Activated CD8-positive, alpha-beta T cell treated with anti-CD3 and anti-CD28 coated beads, Interleukin-2, amount 10 ng/mL, durations not matched to agents 7 days and 5 days (primary cell): ENCODE measurements around the gene NPFFR2. TPM values are rescaled to one million over a fixed set of nuclear protein-coding genes. Genes with fewer than 3 reads are reported as not detected.
"Not testable (repeated sequence)": the region's sequence is repeated elsewhere in the genome, so short reads cannot be mapped to it uniquely, and the experiment has no call there.

Experiments
- ATAC-seq: fragments of 150-1000 bp; cut with Tn5 transposase; one replicate; pipeline ENCODE4 v1.10.0; 2021; ENCODE audit warnings: moderate library complexity
- CTCF ChIA-PET: fragments of 350-600 bp; sonication (Branson Sonifier 250); formaldehyde crosslinking; loops from one replicate; lab custom pipeline; 2021; ENCODE audit warnings: antibody characterized with exemption; lab: Charles Lee
- POLR2A ChIA-PET: fragments of 350-600 bp; sonication (Branson Sonifier 250); formaldehyde crosslinking; loops from one replicate; lab custom pipeline; 2021; ENCODE audit warnings: antibody characterized with exemption; lab: Charles Lee
- DNase-seq: peaks from one replicate; pipeline ENCODE4 v3.0.0-alpha.2; 2020
- H3K27ac Mint-ChIP-seq: one replicate; pipeline ENCODE4 v1.8.0; 2021; ENCODE audit warnings: mild to moderate bottlenecking, mixed read lengths
- H3K27me3 Mint-ChIP-seq: one replicate; pipeline ENCODE4 v1.8.0; 2021; ENCODE audit warnings: low read depth, mixed read lengths
- H3K36me3 Mint-ChIP-seq: one replicate; pipeline ENCODE4 v1.8.0; 2021; ENCODE audit warnings: low read depth, mixed read lengths
- H3K4me1 Mint-ChIP-seq: one replicate; pipeline ENCODE4 v1.8.0; 2021; ENCODE audit warnings: low read depth, mixed read lengths
- H3K4me3 Mint-ChIP-seq: one replicate; pipeline ENCODE4 v1.8.0; 2021; ENCODE audit warnings: mild to moderate bottlenecking, mixed read lengths
- H3K9me3 Mint-ChIP-seq: one replicate; pipeline ENCODE4 v1.8.0; 2022; ENCODE audit warnings: mixed read lengths; ENCODE audit not compliant: insufficient read depth
- total RNA-seq, 2 experiments: library from RNA; stranded (reverse); gene quantifications; one replicate each; pipeline ENCODE4 v1.2.3, GENCODE V29; 2021

NPFFR2 gene
- total RNA-seq, 2 experiments from 2014 or later, result not detected

- H3K4me1 Mint-ChIP-seq, result no peaks in the 10 kb centered on the region
- no peaks in the 10 kb centered on the region for H3K36me3 Mint-ChIP-seq
- ChIA-PET POLR2A (no interaction called here), CTCF (no interaction called here)
- no peaks in the 10 kb centered on the region for H3K27me3 Mint-ChIP-seq
- no peak for DNase-seq
- ATAC-seq, result no peak
- H3K9me3 Mint-ChIP-seq, result no peaks in the 10 kb centered on the region
- H3K27ac Mint-ChIP-seq, result no peak overlapping the region
- H3K4me3 Mint-ChIP-seq, result no peak overlapping the region
These were observed 42.0 kb downstream of the NPFFR2 start for GRCh38 chr4:72073816-72074215.

GRCh38 chr4:72076562-72076961 is 44.8 kb downstream of the NPFFR2 start:
- Mint-ChIP-seq H3K4me3 (no peak overlapping the region), H3K36me3 (no peaks in the 10 kb centered on the region), H3K9me3 (no peaks in the 10 kb centered on the region), H3K4me1 (no peaks in the 10 kb centered on the region), H3K27ac (no peak overlapping the region), H3K27me3 (no peaks in the 10 kb centered on the region)
- no peak for ATAC-seq
- no peak for DNase-seq
- ChIA-PET CTCF (no interaction called here), POLR2A (no interaction called here)

GRCh38 chr4:72077346-72077745 is 45.5 kb downstream of the NPFFR2 start:
- Mint-ChIP-seq H3K27me3 (no peaks in the 10 kb centered on the region), H3K36me3 (no peaks in the 10 kb centered on the region), H3K27ac (no peak overlapping the region), H3K9me3 (no peaks in the 10 kb centered on the region), H3K4me3 (no peak overlapping the region), H3K4me1 (no peaks in the 10 kb centered on the region)
- DNase-seq (no peak), ATAC-seq (no peak)
- ChIA-PET CTCF (no interaction called here), POLR2A (no interaction called here)

- no peaks in the 10 kb centered on the region for H3K36me3 Mint-ChIP-seq
- no peaks in the 10 kb centered on the region for H3K4me1 Mint-ChIP-seq
- H3K9me3 Mint-ChIP-seq, result no peaks in the 10 kb centered on the region
- ATAC-seq, result no peak
- H3K4me3 Mint-ChIP-seq, result no peak overlapping the region
- CTCF ChIA-PET, result no interaction called here
- H3K27me3 Mint-ChIP-seq, result no peaks in the 10 kb centered on the region
- DNase-seq, result no peak
- no peak overlapping the region for H3K27ac Mint-ChIP-seq
- POLR2A ChIA-PET, result interaction anchor here (0.8 kb wide), 1 partner anchor 125 kb away, joined by 3 read pairs; no protein-coding TSS in a partner anchor
These were observed 52.8 kb downstream of the NPFFR2 start for GRCh38 chr4:72084587-72085011.

GRCh38 chr4:72090606-72091005 is 58.8 kb downstream of the NPFFR2 start:
- ATAC-seq, H3K27me3 Mint-ChIP-seq, H3K36me3 Mint-ChIP-seq, H3K9me3 Mint-ChIP-seq, CTCF ChIA-PET, H3K27ac Mint-ChIP-seq, DNase-seq, H3K4me1 Mint-ChIP-seq, POLR2A ChIA-PET, H3K4me3 Mint-ChIP-seq: not testable (repeated sequence)

- Mint-ChIP-seq H3K36me3 (no peaks in the 10 kb centered on the region), H3K27ac (no peak overlapping the region), H3K4me3 (no peak overlapping the region), H3K27me3 (no peaks in the 10 kb centered on the region), H3K9me3 (no peaks in the 10 kb centered on the region), H3K4me1 (no peaks in the 10 kb centered on the region)
- POLR2A ChIA-PET, result no interaction called here
- DNase-seq (no peak), ATAC-seq (no peak)
- CTCF ChIA-PET, result no interaction called here
These were observed 62.4 kb downstream of the NPFFR2 start for GRCh38 chr4:72094059-72094797.

- H3K4me3 Mint-ChIP-seq, result no peak overlapping the region
These were observed 75.7 kb downstream of the NPFFR2 start for GRCh38 chr4:72107456-72107855.

GRCh38 chr4:72109364-72109763 is 77.6 kb downstream of the NPFFR2 start:
- POLR2A ChIA-PET, result no interaction called here
- Mint-ChIP-seq H3K27ac (no peak overlapping the region), H3K4me3 (no peak overlapping the region), H3K36me3 (no peaks in the 10 kb centered on the region), H3K9me3 (no peaks in the 10 kb centered on the region), H3K27me3 (no peaks in the 10 kb centered on the region), H3K4me1 (no peaks in the 10 kb centered on the region)
- CTCF ChIA-PET, result no interaction called here
- DNase-seq (no peak), ATAC-seq (no peak)

More at GRCh38 chr4:72107456-72107855, 75.7 kb downstream of the NPFFR2 start:
- DNase-seq (no peak), ATAC-seq (no peak)
- no peaks in the 10 kb centered on the region for H3K9me3 Mint-ChIP-seq
- H3K27me3 Mint-ChIP-seq, result no peaks in the 10 kb centered on the region
- POLR2A ChIA-PET, result no interaction called here
- CTCF ChIA-PET, result no interaction called here
- no peaks in the 10 kb centered on the region for H3K4me1 Mint-ChIP-seq
- no peak overlapping the region for H3K27ac Mint-ChIP-seq
- no peaks in the 10 kb centered on the region for H3K36me3 Mint-ChIP-seq

GRCh38 chr4:72109959-72110497 is 78.2 kb downstream of the NPFFR2 start:
- Mint-ChIP-seq H3K27ac (no peak overlapping the region), H3K36me3 (no peaks in the 10 kb centered on the region), H3K4me1 (no peaks in the 10 kb centered on the region), H3K9me3 (no peaks in the 10 kb centered on the region), H3K27me3 (no peaks in the 10 kb centered on the region), H3K4me3 (no peak overlapping the region)
- ATAC-seq, result no peak
- DNase-seq, result no peak
- POLR2A ChIA-PET, result no interaction called here
- CTCF ChIA-PET, result no interaction called here

GRCh38 chr4:72110886-72111285 is 79.1 kb downstream of the NPFFR2 start:
- ChIA-PET POLR2A (no interaction called here), CTCF (no interaction called here)
- Mint-ChIP-seq H3K27ac (no peak overlapping the region), H3K4me3 (no peak overlapping the region), H3K36me3 (no peaks in the 10 kb centered on the region), H3K4me1 (no peaks in the 10 kb centered on the region), H3K27me3 (no peaks in the 10 kb centered on the region), H3K9me3 (no peaks in the 10 kb centered on the region)
- DNase-seq (no peak), ATAC-seq (no peak)

GRCh38 chr4:72111863-72112262 is 80.1 kb downstream of the NPFFR2 start:
- CTCF ChIA-PET, result no interaction called here

GRCh38 chr4:72112514-72113156 is 80.8 kb downstream of the NPFFR2 start:
- ChIA-PET POLR2A (no interaction called here), CTCF (no interaction called here)
- no peak for ATAC-seq
- H3K4me3 Mint-ChIP-seq, result no peak overlapping the region
- no peaks in the 10 kb centered on the region for H3K4me1 Mint-ChIP-seq
- no peak overlapping the region for H3K27ac Mint-ChIP-seq
- H3K27me3 Mint-ChIP-seq, result no peaks in the 10 kb centered on the region
- no peaks in the 10 kb centered on the region for H3K9me3 Mint-ChIP-seq
- DNase-seq, result peak; percentile 26
- H3K36me3 Mint-ChIP-seq, result no peaks in the 10 kb centered on the region

More at GRCh38 chr4:72111863-72112262, 80.1 kb downstream of the NPFFR2 start:
- DNase-seq, result no peak
- no peak overlapping the region for H3K4me3 Mint-ChIP-seq
- no peaks in the 10 kb centered on the region for H3K9me3 Mint-ChIP-seq
- no peak overlapping the region for H3K27ac Mint-ChIP-seq
- ATAC-seq, result no peak
- H3K36me3 Mint-ChIP-seq, result no peaks in the 10 kb centered on the region
- POLR2A ChIA-PET, result no interaction called here
- H3K27me3 Mint-ChIP-seq, result no peaks in the 10 kb centered on the region
- no peaks in the 10 kb centered on the region for H3K4me1 Mint-ChIP-seq
